DND-41 (cell line): Measurements from ENCODE around the gene DLG1.

ENCODE experiments used
- ATAC-seq: fragments of 200-7000 bp; cut with Tn5 transposase; 3 replicates; pipeline ENCODE4 v1.9.1; 2021; ENCODE audit warnings: low read depth; ENCODE audit not compliant: insufficient read depth
- DNase-seq: peaks from one replicate; pipeline ENCODE4 v3.0.0-alpha.2; 2020
- H2AFZ ChIP-seq: 2 replicates; pipeline ENCODE4 v1.6.0; 2012; ENCODE audit warnings: low read depth, low read length
- H3K27ac ChIP-seq: 2 replicates; pipeline ENCODE4 v1.5.1; 2012; ENCODE audit warnings: low read length, inconsistent platforms
- H3K27me3 ChIP-seq: fragments of 200-600 bp; sonication (generic); 2 replicates; pipeline ENCODE4 v1.6.0; 2012; ENCODE audit warnings: low read length, mild to moderate bottlenecking, inconsistent platforms; ENCODE audit not compliant: insufficient read depth, poor library complexity
- H3K36me3 ChIP-seq: 2 replicates; pipeline ENCODE4 v1.5.1; 2012; ENCODE audit warnings: low read length, inconsistent platforms; ENCODE audit not compliant: insufficient read depth
- H3K4me1 ChIP-seq: 2 replicates; pipeline ENCODE4 v1.5.1; 2012; ENCODE audit warnings: mild to moderate bottlenecking, low read length; ENCODE audit not compliant: insufficient read depth
- H3K4me2 ChIP-seq: 2 replicates; pipeline ENCODE4 v1.6.0; 2012; ENCODE audit warnings: mild to moderate bottlenecking, moderate library complexity, low read length, inconsistent platforms; ENCODE audit not compliant: insufficient read depth
- H3K4me3 ChIP-seq, 2 experiments: fragments of 200-600 bp in 1 of 2; shearing (Covaris generic) in 1 of 2; 2 replicates each; pipeline ENCODE4 v1.5.1; 2012 to 2016; ENCODE audit warnings: inconsistent platforms in 2 of 2, low read length in 2 of 2, mild to moderate bottlenecking in 2 of 2, low read depth in 1 of 2, moderate library complexity in 1 of 2
- H3K79me2 ChIP-seq: 2 replicates; pipeline ENCODE4 v1.6.0; 2012; ENCODE audit warnings: low read length, inconsistent platforms; ENCODE audit not compliant: insufficient read depth
- H3K9ac ChIP-seq: 2 replicates; pipeline ENCODE4 v1.6.0; 2012; ENCODE audit warnings: low read depth, mild to moderate bottlenecking, inconsistent platforms, low read length, moderate library complexity
- H3K9me3 ChIP-seq: 2 replicates; pipeline ENCODE4 v1.5.1; 2012; ENCODE audit warnings: low read length, moderate library complexity, mild to moderate bottlenecking, inconsistent platforms; ENCODE audit not compliant: insufficient read depth, severe bottlenecking
- H4K20me1 ChIP-seq: 2 replicates; pipeline ENCODE4 v1.6.0; 2012; ENCODE audit warnings: low read length; ENCODE audit not compliant: insufficient read depth
- CTCF ChIP-seq: IDR thresholded peaks from 2 replicates; pipeline ENCODE4 v1.5.1; 2012; ENCODE audit warnings: borderline replicate concordance, low read length, moderate library complexity, mild to moderate bottlenecking; ENCODE audit not compliant: poor library complexity, severe bottlenecking; ENCODE audit errors: extremely low read depth
- EZH2 ChIP-seq: IDR thresholded peaks from 3 replicates; pipeline ENCODE4 v1.6.1; 2012; ENCODE audit warnings: borderline replicate concordance, low read depth, mild to moderate bottlenecking, moderate library complexity, low read length, inconsistent platforms; ENCODE audit not compliant: severe bottlenecking

Gene DLG1

GRCh38 chr3:197317250-197317963, 19.0 kb upstream of the DLG1 start:
- Histone ChIP-seq H3K4me2 (no peak overlapping the region), H2AFZ (no peak overlapping the region), H4K20me1 (no peaks in the 10 kb centered on the region), H3K27me3 (peaks cover 10% of the 10 kb centered on the region), H3K4me3 (no peak overlapping the region), H3K4me1 (no peaks in the 10 kb centered on the region), H3K79me2 (no peaks in the 10 kb centered on the region), H3K27ac (no peak overlapping the region), H3K9ac (no peak overlapping the region), H3K36me3 (no peaks in the 10 kb centered on the region), H3K9me3 (no peaks in the 10 kb centered on the region)
- ATAC-seq (no peak), DNase-seq (no peak)
- TF ChIP-seq EZH2 (no peak), CTCF (no peak)

GRCh38 chr3:197312431-197312830, 14.0 kb upstream of the DLG1 start:
- H3K27me3 ChIP-seq, result peaks cover 4% of the 10 kb centered on the region
- peaks cover 16% of the 10 kb centered on the region for H3K4me1 ChIP-seq
- H3K9ac ChIP-seq, result no peak overlapping the region
- ATAC-seq (no peak), DNase-seq (no peak)
- no peaks in the 10 kb centered on the region for H4K20me1 ChIP-seq
- H3K4me3 ChIP-seq, result no peak overlapping the region
- H3K36me3 ChIP-seq, result no peaks in the 10 kb centered on the region
- no peaks in the 10 kb centered on the region for H3K79me2 ChIP-seq
- H3K9me3 ChIP-seq, result no peaks in the 10 kb centered on the region
- H2AFZ ChIP-seq, result no peak overlapping the region
- H3K4me2 ChIP-seq, result no peak overlapping the region
- H3K27ac ChIP-seq, result no peak overlapping the region
- no peak for TF ChIP-seq EZH2
- TF ChIP-seq CTCF, result no peak

- Histone ChIP-seq H3K9ac (no peak overlapping the region), H3K27ac (no peak overlapping the region), H3K9me3 (no peaks in the 10 kb centered on the region), H3K27me3 (no peaks in the 10 kb centered on the region), H3K79me2 (no peaks in the 10 kb centered on the region), H3K4me1 (peaks cover 16% of the 10 kb centered on the region), H2AFZ (no peak overlapping the region), H3K4me2 (no peak overlapping the region), H3K4me3 (no peak overlapping the region), H3K36me3 (no peaks in the 10 kb centered on the region), H4K20me1 (no peaks in the 10 kb centered on the region)
- DNase-seq, result no peak
- no peak for ATAC-seq
- no peak for TF ChIP-seq CTCF
- no peak for TF ChIP-seq EZH2
Observed at GRCh38 chr3:197311591-197311990, 13.2 kb upstream of the DLG1 start.
